Endothelial cell of coronary artery (primary cell): ENCODE data around the gene ELMO1. TPM values are rescaled to one million over a fixed set of nuclear protein-coding genes. Genes with fewer than 3 reads are reported as not detected.

Experiments
- total RNA-seq: library from RNA; depleted of rRNA; stranded (reverse); fragments of >200 nt; gene quantifications from 2 replicates; pipeline ENCODE4 v1.2.3, GENCODE V29; 2014

The ELMO1 gene
- total RNA-seq: 38.6 and 45.1 TPM in 2 replicates

DNA sequence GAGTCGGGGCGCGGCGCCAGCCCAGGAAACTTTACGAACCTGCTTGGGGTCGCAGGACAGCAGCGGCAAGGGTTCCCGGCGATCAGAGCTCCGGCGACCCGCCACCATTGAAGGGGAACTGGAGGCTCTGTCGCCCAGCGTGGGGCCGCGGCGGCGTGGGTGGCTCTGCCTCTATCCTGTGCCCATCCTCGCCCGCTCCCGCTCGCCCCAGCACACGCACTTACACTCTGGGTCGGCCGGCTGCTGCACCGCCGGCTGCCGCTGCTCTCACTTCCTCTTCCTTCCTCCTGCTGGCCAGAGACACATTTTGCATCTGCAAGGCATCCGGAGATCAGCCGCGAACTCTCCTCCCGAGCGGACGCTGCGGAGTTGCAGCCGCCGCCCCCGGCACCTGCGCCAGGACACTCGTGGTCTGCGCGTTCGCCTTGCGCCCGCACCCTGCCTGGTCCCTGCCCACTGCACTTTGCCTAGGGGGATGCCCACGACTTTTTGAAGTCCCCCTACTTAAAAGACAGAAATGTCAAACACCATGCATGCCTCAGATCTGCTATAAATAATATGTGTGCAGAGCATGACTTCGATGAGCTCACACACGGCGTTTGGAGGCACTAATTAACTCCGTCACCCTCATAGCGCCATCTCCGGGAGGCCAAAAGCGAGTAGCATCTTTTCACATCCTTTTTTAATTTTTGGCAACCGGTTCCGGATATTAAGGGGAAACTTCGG lies at the start of gene ELMO1:
Gene ELMO1 (minus strand): TSS at position 229 of the 726 bp plus-strand sequence. CDS start 106,174 bp downstream, outside the sequence.

Other genes with a start within 250 kb of the ELMO1 start
- gene GPR141, start 234.9 kb upstream of the ELMO1 start, total RNA-seq: not detected in 2 replicates